Measurements from ENCODE around the gene UBA7. TPM values are rescaled to one million over a fixed set of nuclear protein-coding genes. Genes with fewer than 3 reads are reported as not detected.

Gene UBA7
- total RNA-seq, 1 donor from 2014 or later, result 79.4 TPM

DNA sequence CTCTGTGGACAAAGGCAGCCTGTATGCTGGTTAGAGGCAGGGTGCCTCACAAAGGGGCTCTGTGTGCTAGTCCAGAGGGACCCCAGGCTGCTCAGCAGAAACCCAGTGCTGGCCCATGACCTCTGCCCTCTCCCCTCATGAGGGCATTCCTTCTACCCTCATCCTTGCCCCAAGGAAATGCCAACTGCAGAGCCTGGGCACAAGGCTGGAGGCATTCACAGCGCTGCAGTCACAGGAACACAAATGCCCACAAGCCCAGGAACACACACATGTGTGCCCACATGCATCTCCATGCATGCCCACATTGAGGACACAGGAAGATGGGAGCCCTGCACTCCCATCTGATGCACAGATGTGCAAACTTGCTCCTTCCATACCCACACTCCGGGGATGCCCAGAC, 6.9 kb downstream of the UBA7 start:
- no peak for DNase-seq (ENCODE audit: extremely low read depth, low read depth, low spot score)

DNA sequence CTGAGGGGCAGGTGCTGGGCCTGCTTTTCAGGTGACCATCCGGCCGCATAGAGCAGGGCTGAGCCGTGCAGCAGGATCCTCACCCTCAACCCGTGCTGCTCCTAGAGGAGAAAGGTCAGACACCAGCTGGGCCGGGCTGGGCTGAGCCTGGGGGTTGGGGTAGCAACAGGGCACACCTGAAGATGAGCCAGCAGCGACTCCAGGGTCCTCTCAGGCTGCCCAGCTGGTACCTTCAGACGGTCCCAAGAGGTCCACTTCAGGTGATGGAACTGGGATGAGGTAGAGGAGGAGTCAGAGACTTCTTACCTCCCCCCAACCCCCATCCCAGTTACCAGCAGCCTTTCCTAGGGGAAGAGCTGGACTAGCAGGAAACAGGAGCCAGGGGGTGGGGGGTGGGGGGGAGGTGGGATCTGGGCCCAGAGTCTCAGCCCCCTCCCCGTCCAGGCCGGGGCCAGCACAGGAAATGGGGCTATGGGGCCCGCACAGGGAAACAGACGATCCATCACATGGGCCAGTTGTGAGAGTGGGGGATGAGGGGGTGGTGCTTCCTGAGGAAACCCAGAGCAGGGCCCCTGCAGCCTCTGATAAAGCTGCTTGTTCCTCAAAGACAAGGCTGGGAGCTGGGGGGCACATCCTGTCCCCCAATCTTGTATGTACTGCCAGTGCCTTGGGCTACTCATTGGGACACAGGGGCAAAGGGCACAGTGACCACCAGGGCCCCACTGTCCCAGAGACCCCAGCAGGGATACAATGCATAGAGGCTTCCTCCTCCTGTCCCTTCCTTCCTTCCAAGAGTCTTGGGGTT, 7.7 kb downstream of the UBA7 start:
- DNase-seq (ENCODE audit: extremely low read depth, low read depth, low spot score), result no peak

DNA sequence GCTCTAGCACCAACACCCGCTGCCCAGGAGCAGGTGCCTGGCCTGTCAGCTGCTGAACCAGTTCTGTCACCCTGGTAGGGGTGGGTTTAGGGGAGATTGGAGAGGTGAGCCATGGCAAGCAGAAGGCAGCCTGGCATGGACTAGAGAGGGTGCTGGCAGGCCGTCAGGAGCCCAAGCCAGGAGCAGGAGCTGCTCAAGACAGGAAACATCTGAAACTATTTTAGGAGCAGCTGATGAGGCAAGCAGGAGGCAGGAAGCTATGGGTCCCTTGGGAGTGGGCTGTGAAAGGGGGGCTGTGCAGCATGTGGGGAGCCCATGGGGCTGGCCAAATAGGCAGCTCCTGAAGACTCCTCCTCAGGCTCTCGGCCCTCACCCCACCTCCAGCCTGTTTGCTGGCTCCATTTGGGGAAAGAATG, 8.4 kb downstream of the UBA7 start:
- peak; percentile 61 for DNase-seq (ENCODE audit: extremely low read depth, low read depth, low spot score)

DNA sequence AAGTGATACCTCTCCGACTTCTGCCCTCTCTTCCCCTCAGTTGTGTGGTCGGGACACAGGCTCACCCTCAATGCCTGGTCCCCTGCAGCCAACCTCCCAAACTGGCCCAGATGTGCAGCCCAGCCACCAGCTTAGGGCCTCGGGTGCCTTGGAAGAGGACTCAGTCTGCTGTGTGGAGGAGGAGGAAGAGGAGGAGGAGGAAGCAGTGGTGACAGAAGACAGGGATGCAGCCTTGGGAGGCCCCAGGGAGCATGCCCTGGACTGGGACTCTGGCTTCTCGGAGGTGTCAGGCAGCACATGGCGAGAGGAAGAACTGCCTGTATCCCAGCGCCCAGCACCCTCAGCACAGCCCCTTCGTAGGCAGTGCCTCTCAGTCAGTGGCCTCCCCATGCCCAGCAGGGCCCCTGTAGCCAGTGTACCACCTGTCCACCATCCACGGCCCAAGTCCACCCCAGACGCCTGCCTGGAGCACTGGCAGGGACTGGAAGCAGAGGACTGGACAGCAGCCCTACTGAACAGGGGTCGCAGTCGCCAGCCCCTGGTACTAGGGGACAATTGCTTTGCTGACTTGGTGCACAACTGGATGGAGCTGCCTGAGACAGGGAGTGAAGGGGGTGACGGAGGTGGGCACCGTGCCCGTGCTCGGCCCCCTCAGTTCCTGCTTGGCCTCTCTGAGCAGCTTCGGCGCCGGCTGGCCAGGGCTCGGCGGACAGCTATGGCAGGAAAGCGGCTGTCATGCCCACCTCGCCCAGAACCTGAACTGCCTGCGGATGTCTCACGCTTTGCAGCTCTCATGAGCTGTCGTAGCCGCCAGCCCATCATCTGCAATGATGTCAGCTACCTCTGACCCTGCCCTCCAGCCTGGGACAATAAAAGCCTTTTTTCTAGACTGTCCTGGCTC, 9.4 kb downstream of the UBA7 start:
- DNase-seq (ENCODE audit: extremely low read depth, low read depth, low spot score), result no peak

DNA sequence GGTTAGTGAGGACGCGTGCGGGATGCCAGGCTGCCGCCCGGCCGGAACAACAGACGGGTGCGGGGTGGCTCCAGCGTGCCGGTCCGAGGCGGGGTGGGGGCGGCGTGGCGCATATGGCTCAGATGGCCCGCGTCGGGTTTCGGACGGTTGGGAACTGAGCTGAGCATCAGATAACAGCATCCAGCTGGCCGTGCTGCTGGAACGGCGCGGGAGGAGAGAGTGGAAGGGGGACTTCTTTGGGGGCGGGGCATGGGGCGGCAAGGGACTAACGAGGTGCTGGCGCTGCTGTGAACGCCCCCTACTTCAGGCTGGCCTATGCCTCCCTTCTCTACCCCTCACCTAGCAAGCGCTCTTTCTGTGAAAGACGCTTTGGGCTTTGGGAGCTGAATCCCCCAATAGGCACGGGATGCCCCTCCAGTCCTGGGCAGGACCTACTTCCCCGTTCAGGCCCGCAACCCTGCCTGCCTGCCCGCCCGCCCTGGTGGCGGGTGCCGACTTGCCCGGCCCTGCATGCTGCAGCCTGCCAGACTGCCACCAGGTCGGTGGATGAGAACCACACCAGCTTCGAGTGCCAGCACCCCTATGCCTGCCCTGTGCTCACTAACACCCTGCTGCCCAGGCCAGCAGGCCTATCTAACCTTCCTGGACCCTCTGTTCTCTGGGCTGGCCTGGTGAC, 10.2 kb downstream of the UBA7 start:
- DNase-seq (ENCODE audit: extremely low read depth, low read depth, low spot score), result no peak

DNA sequence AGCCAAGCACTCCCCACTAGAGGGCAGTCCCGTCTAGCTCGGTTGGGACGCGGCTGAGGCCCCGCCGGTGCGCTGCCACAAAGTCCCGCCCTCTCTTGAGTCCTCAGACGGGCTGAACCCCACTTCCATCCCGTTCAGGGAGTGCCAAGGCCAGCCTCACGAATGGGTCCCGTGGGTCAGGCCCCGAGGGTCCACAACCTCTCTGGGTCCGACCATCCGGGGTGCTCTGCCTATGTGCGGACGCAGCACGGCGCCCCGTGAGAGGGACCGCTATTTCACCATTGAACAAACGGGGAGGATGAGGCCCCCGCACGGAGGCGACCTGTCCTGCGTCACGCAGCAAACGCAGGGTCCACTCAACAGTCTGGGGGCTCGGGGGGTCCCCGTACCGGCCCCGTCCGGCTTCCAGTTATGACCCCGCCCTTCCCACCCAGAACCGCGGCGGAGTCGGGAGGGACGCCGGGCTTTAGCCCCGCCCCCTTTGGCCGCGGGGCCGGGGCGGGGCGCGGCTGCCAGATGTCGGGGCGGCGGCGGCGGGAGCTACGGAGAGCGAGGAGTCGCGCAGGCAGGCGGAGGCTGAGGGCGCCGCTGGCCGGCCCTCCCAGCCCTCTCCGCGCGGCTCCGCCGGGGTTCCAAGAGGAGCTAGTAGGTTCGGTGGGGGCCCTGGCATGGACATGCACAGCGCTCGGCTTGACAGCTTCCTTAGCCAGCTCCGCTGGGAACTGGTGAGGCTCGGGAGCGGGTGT, 10.9 kb downstream of the UBA7 start, which contains the start of gene INKA1:
TSS of gene INKA1 (plus strand) at position 543 of the 746 bp plus-strand sequence. CDS start at position 675, 132 bp downstream.
- no peak for DNase-seq (ENCODE audit: extremely low read depth, low read depth, low spot score)

DNA sequence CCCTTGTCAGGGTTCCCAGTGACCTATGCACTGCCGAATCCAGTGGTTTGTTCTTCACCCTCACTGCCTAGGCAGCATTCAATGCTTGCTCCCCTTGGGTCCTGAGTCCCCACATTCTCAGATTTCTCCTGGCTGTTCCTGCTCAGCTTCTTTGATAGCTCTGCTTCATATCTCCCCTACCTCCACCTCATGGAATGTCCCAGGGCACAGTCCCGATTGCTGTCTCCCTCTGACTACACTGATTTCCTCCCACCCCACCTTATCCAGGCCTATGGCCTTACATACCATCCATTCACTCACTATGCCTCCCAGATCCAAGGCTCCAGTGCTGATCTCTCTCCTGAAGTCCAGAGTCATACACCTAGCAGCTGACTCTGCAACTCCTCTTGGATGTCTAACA, 12.6 kb downstream of the UBA7 start:
- DNase-seq (ENCODE audit: extremely low read depth, low read depth, low spot score), result no peak

DNA sequence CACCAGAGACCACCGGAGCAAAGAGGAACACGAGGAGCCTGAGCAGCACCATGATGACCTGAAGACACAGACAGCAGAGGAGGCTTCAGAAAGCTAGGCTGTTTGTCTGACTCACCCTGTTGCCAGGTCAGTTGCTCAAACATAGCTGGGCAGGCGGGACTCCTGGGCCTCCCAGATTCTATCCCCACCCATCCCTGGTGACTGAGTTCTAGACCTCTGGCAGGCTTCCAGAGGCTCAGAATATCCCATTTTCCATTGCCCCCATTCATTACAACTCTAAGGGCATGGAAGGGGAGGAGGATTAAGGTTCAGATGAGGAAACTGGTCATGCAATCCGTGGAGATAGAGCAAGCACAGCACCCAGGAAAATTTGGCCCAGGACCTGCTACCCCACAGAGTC, 14.0 kb downstream of the UBA7 start, which contains the start of gene CDHR4:
TSS of gene CDHR4 (minus strand) at position 113 of the 400 bp plus-strand sequence. CDS start at position 52, 61 bp downstream.
- DNase-seq (ENCODE audit: extremely low read depth, low read depth, low spot score), result no peak

DNA sequence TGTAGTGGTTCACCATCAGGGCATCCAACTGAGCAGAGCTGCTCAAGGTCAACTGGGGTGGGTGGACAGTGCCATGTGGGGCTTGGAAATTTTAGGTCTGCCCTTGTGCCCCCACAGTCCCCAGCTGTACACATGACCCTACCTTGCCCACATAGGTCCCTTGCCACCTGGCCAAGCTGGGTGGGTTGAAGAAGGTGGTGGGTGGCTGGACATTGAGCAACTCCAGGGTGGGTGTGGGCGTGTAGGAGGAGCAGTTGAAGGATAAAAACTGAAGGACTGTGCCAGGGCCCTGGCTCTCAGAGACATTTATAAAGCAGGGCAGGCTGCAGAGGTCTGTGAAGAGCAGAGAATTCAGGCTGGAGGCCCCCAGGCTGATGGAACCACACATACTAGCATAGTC, 14.6 kb downstream of the UBA7 start:
- no peak for DNase-seq (ENCODE audit: extremely low read depth, low read depth, low spot score)

DNA sequence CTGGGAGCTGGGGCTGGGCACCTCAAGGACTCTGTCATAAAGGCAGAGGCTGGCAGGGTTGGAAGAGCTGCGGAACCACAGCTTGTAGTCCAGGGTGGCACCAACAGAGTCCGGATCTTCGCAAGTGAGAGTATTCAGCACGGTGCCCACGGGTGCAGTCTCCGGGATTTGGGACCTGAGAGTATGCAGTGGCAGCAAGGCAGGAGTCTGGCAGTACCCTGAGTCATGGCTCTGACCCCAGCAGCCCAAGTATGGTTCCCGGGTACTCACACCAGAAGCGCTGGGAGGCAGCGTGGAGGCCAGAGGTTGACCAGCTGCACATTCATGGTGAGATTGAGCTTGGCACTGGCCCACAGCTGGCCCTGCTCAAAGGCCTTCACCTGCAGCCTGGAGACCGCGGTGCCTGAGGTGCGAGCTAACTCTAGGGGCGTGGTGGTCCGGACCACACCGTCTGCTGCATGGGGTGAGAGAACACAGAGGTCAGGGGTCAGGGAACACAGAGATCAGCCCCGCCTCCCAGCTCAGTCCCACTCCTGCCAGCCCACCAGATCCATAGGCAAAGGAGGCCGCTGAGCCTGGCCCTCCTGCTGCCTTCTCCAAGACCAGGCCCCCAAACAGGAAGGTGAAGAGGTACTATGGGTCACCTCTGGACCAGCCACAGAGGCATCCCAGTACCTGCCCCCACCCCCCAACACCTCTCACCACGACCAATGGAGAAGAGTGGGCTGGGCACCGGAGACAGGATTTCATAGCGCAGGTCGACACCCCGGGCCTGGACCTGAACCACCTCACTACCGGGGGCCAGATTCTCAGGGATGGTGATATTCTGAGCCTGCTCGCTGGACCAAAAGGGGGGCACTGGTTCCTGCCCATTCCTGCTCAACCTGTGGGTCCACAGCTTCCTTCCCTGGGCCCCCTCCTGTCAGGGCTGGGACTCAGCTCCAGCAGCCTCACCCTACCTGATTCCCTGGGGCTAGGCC, 18.5 kb downstream of the UBA7 start:
- DNase-seq (ENCODE audit: extremely low read depth, low read depth, low spot score), result no peak

DNA sequence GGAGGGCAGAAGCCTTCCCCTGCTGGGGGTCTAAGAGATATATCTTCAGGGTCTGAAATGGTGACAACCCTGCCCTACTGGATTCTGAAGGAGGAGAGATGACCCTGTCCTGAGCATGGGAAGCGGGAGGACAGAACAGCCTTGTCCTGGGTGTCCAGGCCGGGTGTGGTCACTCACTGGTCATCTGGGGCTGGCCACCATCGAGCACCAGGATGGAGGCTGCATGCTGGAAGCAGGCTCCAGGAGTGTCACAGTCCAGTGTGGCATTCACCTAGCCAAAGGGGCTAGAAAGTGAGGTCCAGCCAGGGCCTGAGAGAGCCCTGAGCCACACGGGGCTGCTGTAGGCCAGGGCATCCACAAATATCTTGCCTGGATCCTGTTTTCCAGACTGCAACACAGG, 19.3 kb downstream of the UBA7 start:
- no peak for DNase-seq (ENCODE audit: extremely low read depth, low read depth, low spot score)

DNA sequence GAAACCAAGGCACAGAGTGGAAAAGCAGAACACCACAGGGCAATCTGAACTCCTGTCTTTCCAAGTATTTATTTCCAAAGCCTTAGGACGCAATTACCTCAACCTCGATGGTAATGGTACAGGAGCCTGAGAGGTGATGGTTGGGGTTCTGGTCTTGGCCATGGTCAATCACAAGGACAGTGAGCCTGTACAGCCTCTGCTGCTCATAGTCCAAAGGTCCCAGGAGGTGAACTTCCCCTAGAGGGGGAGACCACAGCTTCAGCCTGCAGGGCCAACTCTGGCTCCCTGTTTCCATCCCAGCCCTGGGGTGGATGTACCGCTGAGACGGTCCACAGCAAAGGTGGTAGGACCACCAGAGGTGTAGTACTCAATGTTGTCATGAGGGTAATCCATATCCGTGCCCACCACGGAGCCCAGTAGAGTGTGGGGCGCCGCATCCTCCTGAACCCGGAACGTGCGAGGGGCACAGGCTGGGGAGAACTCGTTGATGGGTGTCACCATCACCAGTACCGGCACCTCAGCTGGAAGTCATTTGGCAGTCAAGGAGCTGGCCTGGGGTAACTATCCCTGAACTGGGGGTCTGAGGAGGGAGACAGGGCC, 20.2 kb downstream of the UBA7 start:
- no peak for DNase-seq (ENCODE audit: extremely low read depth, low read depth, low spot score)

DNA sequence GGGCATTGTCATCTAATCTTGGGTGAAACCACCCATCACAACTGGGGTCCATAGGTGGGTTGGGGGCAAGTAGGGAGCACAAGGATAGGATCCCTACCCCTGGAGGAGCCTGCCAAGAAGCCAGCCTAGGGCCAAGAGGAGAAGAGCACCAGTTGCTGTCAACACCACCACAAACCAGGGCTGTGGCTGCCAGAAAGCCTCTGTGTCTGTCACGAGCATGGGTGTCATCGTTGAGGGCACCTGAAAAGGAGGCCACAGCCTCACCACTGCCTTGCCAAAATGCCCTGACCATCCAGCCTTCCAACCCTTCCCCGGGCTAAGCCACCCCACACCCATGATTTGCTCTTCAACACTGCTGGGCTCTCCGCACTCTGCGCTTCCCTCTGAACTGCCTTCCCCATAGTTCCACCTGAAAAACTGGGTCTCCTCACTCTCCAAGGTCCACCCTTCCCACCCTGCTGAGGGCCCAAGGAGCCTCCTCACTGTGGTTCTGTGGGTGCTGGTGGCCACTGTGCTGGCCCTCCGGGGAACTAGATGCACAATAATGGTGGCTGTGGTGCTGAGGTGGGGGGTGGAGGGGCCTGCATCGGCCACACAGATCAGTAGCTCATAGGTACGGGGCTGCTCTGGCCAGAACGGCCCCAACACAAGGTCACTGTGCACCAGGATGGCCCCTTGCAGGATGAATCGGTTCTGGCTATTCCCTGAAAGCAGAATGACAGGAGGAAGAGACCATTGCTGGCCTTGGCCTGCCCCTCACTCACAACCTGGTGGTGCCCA, 21.2 kb downstream of the UBA7 start:
- no peak for DNase-seq (ENCODE audit: extremely low read depth, low read depth, low spot score)

DNA sequence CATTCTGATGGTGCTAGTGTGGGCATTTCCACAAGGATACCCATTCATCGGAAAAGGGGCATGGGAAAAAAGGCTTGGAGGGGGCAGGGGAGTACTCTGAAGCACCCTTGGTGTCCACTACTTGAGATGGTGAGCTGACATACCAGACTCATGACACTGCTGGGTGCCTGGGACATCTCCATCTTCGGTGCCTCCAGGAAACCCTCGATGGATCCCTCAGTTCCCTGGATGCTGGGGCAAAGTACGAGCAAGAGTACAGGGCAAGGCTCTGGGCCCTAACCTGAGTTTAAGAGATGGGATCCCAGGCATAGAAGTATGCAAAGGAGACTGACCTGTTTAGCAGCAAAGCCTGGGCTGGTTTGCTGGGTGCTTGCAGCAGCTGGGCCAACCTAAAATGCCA, 22.2 kb downstream of the UBA7 start:
- DNase-seq (ENCODE audit: extremely low read depth, low read depth, low spot score), result no peak

DNA sequence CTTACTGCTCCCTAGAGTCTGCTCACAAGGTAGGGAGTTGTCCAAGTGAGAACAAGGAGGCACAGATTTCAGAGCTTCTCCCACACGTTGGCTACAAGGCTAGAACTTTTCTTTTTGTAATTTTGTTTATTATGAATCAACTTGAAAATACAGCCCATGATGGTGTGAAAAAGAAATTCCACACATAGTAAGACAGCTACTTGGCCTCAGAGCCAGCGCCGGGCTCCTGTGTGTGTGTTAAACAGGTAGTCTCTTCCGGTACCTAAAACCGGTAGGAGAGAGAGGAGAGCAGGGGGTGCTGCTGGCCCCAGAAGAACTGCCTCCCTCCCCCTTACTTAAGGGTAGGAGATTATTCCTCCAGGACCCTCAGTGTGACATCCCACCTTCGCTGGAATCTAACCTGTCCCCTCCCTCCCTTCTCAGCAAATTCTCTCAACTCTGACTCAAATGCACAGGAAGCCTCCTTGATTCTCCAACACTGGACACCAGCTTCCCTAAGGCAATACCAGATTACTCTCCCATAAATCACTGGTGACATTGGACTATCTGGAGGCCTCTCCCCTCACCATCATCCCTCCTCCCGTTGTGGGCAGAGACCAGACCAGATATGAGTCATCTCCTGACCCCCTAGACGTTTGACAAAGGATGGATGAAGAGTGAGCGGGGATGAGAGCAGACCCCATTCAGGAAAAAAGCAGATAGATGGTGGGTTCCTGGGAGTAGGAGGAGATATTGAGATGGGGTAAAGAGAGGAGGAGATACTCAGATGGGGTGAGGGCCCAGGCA, 22.9 kb downstream of the UBA7 start:
- DNase-seq (ENCODE audit: extremely low read depth, low read depth, low spot score), result no peak

DNA sequence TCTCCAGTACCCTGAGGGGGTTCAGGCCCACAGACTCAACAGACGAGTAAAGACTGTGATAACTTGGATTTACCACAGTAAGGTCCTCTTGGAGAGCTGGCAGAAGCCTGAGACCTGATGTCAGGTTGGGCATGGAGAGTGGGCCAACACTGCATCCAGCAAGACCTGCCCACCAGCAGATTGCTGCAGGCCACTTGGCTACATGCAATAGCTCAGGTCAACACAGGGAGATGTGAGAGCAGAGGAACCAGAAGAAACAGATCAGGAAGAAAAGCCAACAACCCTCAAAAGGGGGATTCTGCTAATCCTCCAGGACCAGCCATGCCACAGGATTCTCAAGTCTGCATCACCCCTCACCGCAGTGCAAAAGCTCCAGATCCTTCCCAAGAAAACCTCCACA, 25.7 kb downstream of the UBA7 start:
- no peak for DNase-seq (ENCODE audit: extremely low read depth, low read depth, low spot score)

DNA sequence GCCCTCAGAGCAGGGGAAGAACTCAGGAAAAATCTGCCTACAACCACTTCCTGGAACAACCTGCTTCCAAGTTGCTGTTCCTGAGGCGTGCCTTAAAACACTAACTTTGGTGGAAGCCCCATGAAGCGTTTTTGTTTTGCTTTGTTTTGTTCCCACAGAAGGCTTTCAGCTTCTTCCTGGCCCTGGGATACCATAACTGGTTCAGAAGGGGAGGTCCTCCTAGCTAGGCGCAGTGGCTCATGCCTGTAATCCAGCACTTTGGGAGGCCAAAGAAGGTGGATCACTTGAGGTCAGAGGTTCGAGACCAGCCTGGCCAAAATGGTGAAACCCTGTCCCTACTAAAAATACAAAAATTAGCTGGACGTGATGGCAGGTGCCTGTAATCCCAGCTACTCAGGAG, 26.2 kb downstream of the UBA7 start:
- no peak for DNase-seq (ENCODE audit: extremely low read depth, low read depth, low spot score)

DNA sequence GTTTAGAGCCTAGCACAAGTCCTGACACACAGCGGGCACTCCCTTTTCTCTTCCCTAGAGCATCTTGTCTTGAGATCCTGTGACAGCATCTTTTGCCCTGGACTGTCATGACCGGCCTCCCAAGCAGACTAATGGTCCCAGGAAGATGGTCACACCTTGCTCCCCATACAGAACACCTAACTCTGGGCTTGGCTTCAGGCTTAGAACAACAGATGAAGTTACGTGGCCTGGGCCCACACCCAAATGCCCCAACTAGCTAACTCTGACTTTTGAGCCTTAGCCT, 26.6 kb downstream of the UBA7 start:
- no peak for DNase-seq (ENCODE audit: extremely low read depth, low read depth, low spot score)

All from glomerular endothelial cell (primary cell).